DND-41 (cell line): ENCODE data around the gene THUMPD2.

Experiments used
- EZH2 ChIP-seq: IDR thresholded peaks from 3 replicates; pipeline ENCODE4 v1.6.1; 2012; ENCODE audit warnings: borderline replicate concordance, low read depth, mild to moderate bottlenecking, moderate library complexity, low read length, inconsistent platforms; ENCODE audit not compliant: severe bottlenecking
- TF ChIP-seq, protein P1 (sequence below): IDR thresholded peaks from 2 replicates; pipeline ENCODE4 v1.5.1; 2012; ENCODE audit warnings: borderline replicate concordance, low read length, moderate library complexity, mild to moderate bottlenecking; ENCODE audit not compliant: poor library complexity, severe bottlenecking; ENCODE audit errors: extremely low read depth

DNA sequence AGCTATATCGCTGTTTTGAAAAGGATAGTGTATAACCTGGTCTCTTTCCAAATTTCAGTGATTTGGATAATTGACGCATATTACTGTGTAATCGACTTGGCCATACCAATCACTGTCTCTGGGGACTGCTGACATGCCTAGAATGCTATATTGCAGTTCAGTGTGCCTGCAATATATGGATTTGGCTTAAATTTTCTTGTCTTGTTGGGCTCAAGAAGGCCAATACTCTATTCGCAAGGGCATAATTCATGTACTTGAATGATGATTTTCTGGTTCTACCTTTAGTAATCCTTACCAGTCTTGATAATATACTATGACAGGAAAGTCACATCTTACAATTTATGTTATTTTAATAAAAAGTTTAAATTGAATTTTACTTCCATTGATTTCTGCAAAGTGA lies 21.7 kb upstream of the THUMPD2 start:
- TF ChIP-seq, protein P1, sequence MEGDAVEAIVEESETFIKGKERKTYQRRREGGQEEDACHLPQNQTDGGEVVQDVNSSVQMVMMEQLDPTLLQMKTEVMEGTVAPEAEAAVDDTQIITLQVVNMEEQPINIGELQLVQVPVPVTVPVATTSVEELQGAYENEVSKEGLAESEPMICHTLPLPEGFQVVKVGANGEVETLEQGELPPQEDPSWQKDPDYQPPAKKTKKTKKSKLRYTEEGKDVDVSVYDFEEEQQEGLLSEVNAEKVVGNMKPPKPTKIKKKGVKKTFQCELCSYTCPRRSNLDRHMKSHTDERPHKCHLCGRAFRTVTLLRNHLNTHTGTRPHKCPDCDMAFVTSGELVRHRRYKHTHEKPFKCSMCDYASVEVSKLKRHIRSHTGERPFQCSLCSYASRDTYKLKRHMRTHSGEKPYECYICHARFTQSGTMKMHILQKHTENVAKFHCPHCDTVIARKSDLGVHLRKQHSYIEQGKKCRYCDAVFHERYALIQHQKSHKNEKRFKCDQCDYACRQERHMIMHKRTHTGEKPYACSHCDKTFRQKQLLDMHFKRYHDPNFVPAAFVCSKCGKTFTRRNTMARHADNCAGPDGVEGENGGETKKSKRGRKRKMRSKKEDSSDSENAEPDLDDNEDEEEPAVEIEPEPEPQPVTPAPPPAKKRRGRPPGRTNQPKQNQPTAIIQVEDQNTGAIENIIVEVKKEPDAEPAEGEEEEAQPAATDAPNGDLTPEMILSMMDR: no peak
- no peak for TF ChIP-seq EZH2
